Neuronal stem cell (in vitro differentiated cells): ENCODE results near the gene ANKH.
A peak's percentile ranks its signal among the peaks of the same experiment; 100 is the strongest.

Experiments used
- DNase-seq: peaks from one replicate; pipeline ENCODE4 v3.0.0-alpha.2; 2013; ENCODE audit warnings: low spot score
- H2AFZ ChIP-seq: one replicate; pipeline ENCODE4 v1.6.1; 2013; ENCODE audit warnings: mild to moderate bottlenecking, low read length, inconsistent platforms
- H2AK5ac ChIP-seq: 2 replicates; pipeline ENCODE4 v1.6.1; 2013; ENCODE audit warnings: low read depth, mild to moderate bottlenecking, inconsistent platforms, low read length, moderate library complexity, mixed read lengths
- H2BK120ac ChIP-seq: 2 replicates; pipeline ENCODE4 v1.6.1; 2013; ENCODE audit warnings: low read depth, mild to moderate bottlenecking, inconsistent platforms, low read length, moderate library complexity, mixed read lengths
- H2BK12ac ChIP-seq: one replicate; pipeline ENCODE4 v1.6.1; 2013; ENCODE audit warnings: low read length, inconsistent platforms
- H2BK15ac ChIP-seq: 2 replicates; pipeline ENCODE4 v1.6.1; 2013; ENCODE audit warnings: mild to moderate bottlenecking, low read length, inconsistent platforms, mixed read lengths
- H2BK5ac ChIP-seq: one replicate; pipeline ENCODE4 v1.6.1; 2013; ENCODE audit warnings: inconsistent platforms, mild to moderate bottlenecking, low read length, moderate library complexity
- H3K14ac ChIP-seq: one replicate; pipeline ENCODE4 v1.6.1; 2013; ENCODE audit warnings: low read length, inconsistent platforms
- H3K18ac ChIP-seq: 2 replicates; pipeline ENCODE4 v1.6.1; 2013; ENCODE audit warnings: low read length, inconsistent platforms
- H3K23ac ChIP-seq: 2 replicates; pipeline ENCODE4 v1.6.1; 2013; ENCODE audit warnings: low read depth, mild to moderate bottlenecking, mixed read lengths, low read length, inconsistent platforms; ENCODE audit not compliant: poor library complexity
- H3K27ac ChIP-seq: replicated peaks from 3 replicates; pipeline ENCODE4 v1.5.1; 2013; ENCODE audit warnings: low read length, inconsistent platforms
- H3K27me3 ChIP-seq, 3 experiments: 2 replicates each; pipeline ENCODE4 v1.6.1; 2013; ENCODE audit warnings: low read length in 3 of 3, mild to moderate bottlenecking in 2 of 3, inconsistent platforms in 1 of 3, low read depth in 1 of 3, mixed read lengths in 1 of 3, moderate library complexity in 1 of 3; ENCODE audit not compliant: control insufficient read depth in 3 of 3, insufficient read depth in 3 of 3
- H3K36me3 ChIP-seq, 2 donors: replicated peaks in 1 of 2; 2 replicates each; pipeline ENCODE4 v1.6.1; 2013; ENCODE audit warnings: low read length in 2 of 2; ENCODE audit not compliant: control insufficient read depth in 2 of 2, insufficient read depth in 2 of 2
- H3K4ac ChIP-seq: 2 replicates; pipeline ENCODE4 v1.6.1; 2013; ENCODE audit warnings: inconsistent platforms, mild to moderate bottlenecking, low read length, moderate library complexity
- H3K4me1 ChIP-seq, 2 donors: 1 replicate in 1 of 2; 2 replicates in 1 of 2; pipeline ENCODE4 v1.6.1; 2013; ENCODE audit warnings: low read length in 2 of 2, low read depth in 1 of 2; ENCODE audit not compliant: control insufficient read depth in 2 of 2, insufficient read depth in 1 of 2
- H3K4me2 ChIP-seq: one replicate; pipeline ENCODE4 v1.6.1; 2013; ENCODE audit warnings: mild to moderate bottlenecking, low read length, inconsistent platforms; ENCODE audit not compliant: insufficient read depth, poor library complexity, severe bottlenecking
- H3K4me3 ChIP-seq, 2 donors: 2 replicates each; pipeline ENCODE4 v1.5.1; 2013; ENCODE audit warnings: low read length in 2 of 2, mild to moderate bottlenecking in 2 of 2, inconsistent platforms in 1 of 2, moderate library complexity in 1 of 2
- H3K79me1 ChIP-seq: one replicate; pipeline ENCODE4 v1.6.1; 2013; ENCODE audit warnings: low read depth, mild to moderate bottlenecking, inconsistent platforms, low read length, moderate library complexity
- H3K9ac ChIP-seq: one replicate; pipeline ENCODE4 v1.6.1; 2013; ENCODE audit warnings: mild to moderate bottlenecking, low read depth, low read length, inconsistent platforms; ENCODE audit not compliant: poor library complexity
- H3K9me3 ChIP-seq, 2 donors: replicated peaks in 1 of 2; 2 replicates each; pipeline versions ENCODE3 to v1.6.1; 2013; ENCODE audit warnings: low read length in 2 of 2, mild to moderate bottlenecking in 2 of 2, inconsistent platforms in 1 of 2, low read depth in 1 of 2, mixed read lengths in 1 of 2, moderate library complexity in 1 of 2; ENCODE audit not compliant: control insufficient read depth in 2 of 2, insufficient read depth in 1 of 2
- H4K8ac ChIP-seq: one replicate; pipeline ENCODE4 v1.6.1; 2013; ENCODE audit warnings: low read depth, mild to moderate bottlenecking, inconsistent platforms, low read length, moderate library complexity
- H4K91ac ChIP-seq: one replicate; pipeline ENCODE4 v1.6.1; 2013; ENCODE audit warnings: low read length, low read depth, mild to moderate bottlenecking, inconsistent platforms; ENCODE audit not compliant: poor library complexity
- WGBS, 2 donors: extraction: QIAGEN DNeasy Blood & Tissue Kit; methylation state at CpG; one replicate each; pipeline ENCODE4 v1.1.7; 2013; ENCODE audit warnings: missing lambda C conversion rate in 2 of 2, mixed read lengths in 1 of 2; ENCODE audit not compliant: insufficient read length in 2 of 2, insufficient replicate concordance in 1 of 2; ENCODE audit errors: extremely low coverage in 2 of 2; 5-methylcytosine and 5-hydroxymethylcytosine counted together

The ANKH gene

DNA sequence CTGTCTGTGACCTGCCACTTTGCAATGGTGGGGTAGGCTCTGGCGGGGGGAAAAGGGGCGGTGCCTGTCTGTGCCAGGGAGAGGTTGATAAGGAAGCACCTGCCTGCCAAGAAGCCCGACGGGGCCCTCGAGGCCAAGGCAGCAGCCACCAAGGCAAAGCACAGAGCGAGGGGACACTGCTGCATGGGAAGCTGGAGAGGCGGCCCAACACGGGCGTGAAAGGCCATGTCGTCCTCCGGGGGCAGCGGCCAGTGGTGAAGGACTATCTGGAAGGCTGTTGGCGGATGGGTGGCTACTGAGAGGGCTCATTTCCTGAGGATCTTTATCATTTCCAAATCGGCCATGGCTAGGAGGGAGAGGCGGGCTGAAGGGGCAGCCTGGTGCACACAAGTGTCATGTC, 140.7 kb downstream of the ANKH start:
- H3K4me3 ChIP-seq = peak overlapping the region in 1 of 2 donors; percentile 27
- no peak overlapping the region for H3K27ac ChIP-seq
- H3K4me2 ChIP-seq = no peak overlapping the region
- no peak overlapping the region for H3K4ac ChIP-seq
- peak overlapping the region; percentile 77 for H2BK15ac ChIP-seq
- H3K79me1 ChIP-seq = no peaks in the 10 kb centered on the region
- H2BK120ac ChIP-seq = no peak overlapping the region
- H3K14ac ChIP-seq = peak overlapping the region; percentile 58
- H3K9ac ChIP-seq = no peak overlapping the region
- no peak overlapping the region for H2BK12ac ChIP-seq
- no peaks in the 10 kb centered on the region for H3K27me3 ChIP-seq
- peak overlapping the region; percentile 44 for H2BK5ac ChIP-seq
- H3K4me1 ChIP-seq = peaks cover 18 to 23% of the 10 kb centered on the region in 2 donors
- H4K91ac ChIP-seq = no peak overlapping the region
- no peak for DNase-seq
- H3K18ac ChIP-seq = peak overlapping the region; percentile 55
- no peaks in the 10 kb centered on the region for H3K9me3 ChIP-seq
- no peaks in the 10 kb centered on the region for H3K36me3 ChIP-seq
- H2AFZ ChIP-seq = no peak overlapping the region
- no peak overlapping the region for H3K23ac ChIP-seq
- no peak overlapping the region for H4K8ac ChIP-seq
- H2AK5ac ChIP-seq = peak overlapping the region; percentile 85
- no CpG with 5 or more reads among the region's 15 CpGs for WGBS, 2 donors

DNA sequence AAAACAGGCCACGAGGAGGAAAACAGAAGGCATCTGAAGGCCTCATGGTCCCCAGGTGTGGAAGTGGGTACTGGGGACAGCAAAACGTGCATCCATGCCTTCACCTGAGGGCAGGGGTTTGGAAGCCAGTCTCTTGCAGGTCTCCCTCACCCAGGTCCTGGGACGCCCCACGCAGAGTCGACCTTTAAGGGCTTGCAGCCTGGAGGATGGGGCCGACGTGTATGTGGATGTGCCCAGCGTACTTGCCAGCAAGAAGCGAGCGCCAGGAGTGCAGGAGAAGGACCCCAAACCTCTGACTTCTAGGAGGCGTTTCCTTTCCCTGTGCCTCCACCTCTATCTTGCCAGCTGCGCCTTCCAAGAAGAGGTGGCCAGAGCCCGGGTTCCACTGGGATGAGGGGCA, 141.1 kb downstream of the ANKH start:
- Histone ChIP-seq H3K14ac (peak overlapping the region; percentile 33), H3K27ac (no peak overlapping the region), H3K4me3 (no peak overlapping the region), H4K91ac (no peak overlapping the region), H3K27me3 (no peaks in the 10 kb centered on the region), H4K8ac (no peak overlapping the region), H3K79me1 (no peaks in the 10 kb centered on the region), H2BK120ac (no peak overlapping the region), H3K23ac (no peak overlapping the region), H2AFZ (no peak overlapping the region), H3K4ac (no peak overlapping the region), H3K9me3 (no peaks in the 10 kb centered on the region), H3K36me3 (no peaks in the 10 kb centered on the region), H2BK15ac (peak overlapping the region; percentile 77), H2BK12ac (peak overlapping the region; percentile 51), H2AK5ac (peak overlapping the region; percentile 85), H2BK5ac (peak overlapping the region; percentile 44), H3K18ac (peak overlapping the region; percentile 82), H3K4me2 (no peak overlapping the region), H3K9ac (no peak overlapping the region), H3K4me1 (peaks cover 18 to 24% of the 10 kb centered on the region in 2 donors)
- WGBS, 2 donors = no CpG with 5 or more reads among the region's 13 CpGs
- no peak for DNase-seq

DNA sequence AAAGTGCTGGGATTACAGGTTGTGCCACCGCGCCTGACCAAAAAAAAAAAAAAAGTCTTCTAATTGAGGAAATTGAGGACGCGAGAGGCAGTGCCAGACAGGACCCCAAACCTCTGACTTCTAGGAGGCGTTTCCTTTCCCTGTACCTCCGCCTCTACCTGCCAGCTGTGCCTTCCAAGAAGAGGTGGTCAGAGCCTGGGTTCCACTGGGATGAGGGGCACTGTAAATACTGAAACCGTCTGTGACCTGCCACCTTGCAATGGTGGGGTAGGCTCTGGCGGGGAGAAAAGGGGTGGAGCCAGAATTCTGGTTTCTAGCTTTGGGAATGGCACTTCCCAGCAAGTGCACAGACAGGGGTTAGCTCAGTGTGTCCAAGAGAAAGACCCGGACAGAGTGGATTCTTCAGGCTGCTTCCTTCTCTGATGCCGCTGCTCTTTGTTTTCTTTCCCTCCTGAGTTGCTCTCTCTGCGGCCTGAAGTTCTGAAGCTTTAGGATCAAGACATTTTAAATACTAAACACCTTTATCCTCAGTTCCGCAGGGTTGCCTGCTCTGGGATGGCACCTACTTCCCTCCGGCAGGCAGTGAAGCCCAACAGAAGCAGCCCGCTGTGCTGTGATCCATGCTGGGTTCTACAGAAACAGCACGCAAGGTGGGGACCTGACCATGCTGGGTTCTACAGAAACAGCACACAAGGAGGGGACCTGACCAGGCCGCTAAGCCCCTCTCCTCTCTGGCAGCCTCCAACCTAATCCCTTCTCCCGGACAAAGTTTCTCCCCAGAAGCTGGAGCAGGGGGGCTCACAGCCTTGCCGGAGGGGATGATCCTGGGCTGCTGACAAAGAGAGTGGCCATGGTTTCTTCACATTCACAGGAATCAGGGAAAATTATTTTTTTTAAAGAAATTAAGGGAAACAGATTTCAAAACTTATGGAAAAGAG, 141.9 kb downstream of the ANKH start:
- no peak overlapping the region for H4K8ac ChIP-seq
- WGBS, 2 donors = no CpG with 5 or more reads among the region's 18 CpGs
- no peak overlapping the region for H3K23ac ChIP-seq
- H2BK5ac ChIP-seq = peak overlapping the region; percentile 44
- H2BK12ac ChIP-seq = peak overlapping the region; percentile 36
- H3K4me1 ChIP-seq = peaks cover 18 to 24% of the 10 kb centered on the region in 2 donors
- H3K79me1 ChIP-seq = no peaks in the 10 kb centered on the region
- H2BK120ac ChIP-seq = no peak overlapping the region
- H4K91ac ChIP-seq = peak overlapping the region; percentile 77
- H3K18ac ChIP-seq = peak overlapping the region; percentile 94
- H2BK15ac ChIP-seq = no peak overlapping the region
- peaks cover 0 to 3% of the 10 kb centered on the region in 2 donors for H3K9me3 ChIP-seq
- no peaks in the 10 kb centered on the region for H3K27me3 ChIP-seq
- no peak overlapping the region for H3K4ac ChIP-seq
- H3K9ac ChIP-seq = no peak overlapping the region
- no peaks in the 10 kb centered on the region for H3K36me3 ChIP-seq
- no peak for DNase-seq
- H3K14ac ChIP-seq = no peak overlapping the region
- peak overlapping the region; percentile 10 for H3K27ac ChIP-seq
- no peak overlapping the region for H3K4me3 ChIP-seq
- no peak overlapping the region for H3K4me2 ChIP-seq
- no peak overlapping the region for H2AFZ ChIP-seq
- no peak overlapping the region for H2AK5ac ChIP-seq

DNA sequence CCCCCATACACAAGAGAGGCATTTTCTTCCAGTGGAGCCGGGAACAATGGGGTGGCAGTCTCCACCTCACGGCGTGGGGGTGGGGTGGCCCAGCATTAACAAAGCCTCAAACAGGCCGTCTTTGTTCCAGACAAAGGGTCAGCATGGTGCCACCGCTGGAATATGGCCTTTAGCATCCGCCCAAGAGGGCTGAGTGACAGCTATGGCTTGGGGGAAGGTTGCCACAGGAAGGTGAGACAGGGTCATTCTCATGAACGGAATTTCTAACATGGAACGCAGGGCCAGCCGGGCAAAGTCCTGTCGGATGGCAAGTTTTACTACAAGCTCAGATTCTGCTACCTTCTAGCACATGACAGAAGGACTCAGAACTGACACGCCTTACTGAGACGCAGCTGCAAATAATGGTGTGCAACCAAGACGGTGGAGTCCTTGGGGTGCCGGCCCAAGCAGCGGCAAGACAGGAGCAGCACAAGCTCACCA, 143.1 kb downstream of the ANKH start:
- H3K36me3 ChIP-seq = no peaks in the 10 kb centered on the region
- peak overlapping the region; percentile 77 for H3K18ac ChIP-seq
- DNase-seq = peak; percentile 88
- peak overlapping the region; percentile 77 for H3K27ac ChIP-seq
- peak overlapping the region; percentile 89 for H2AK5ac ChIP-seq
- H2AFZ ChIP-seq = peak overlapping the region; percentile 46
- no peak overlapping the region for H4K91ac ChIP-seq
- no peak overlapping the region for H3K4ac ChIP-seq
- H2BK120ac ChIP-seq = peak overlapping the region; percentile 48
- H4K8ac ChIP-seq = no peak overlapping the region
- no CpG with 5 or more reads among the region's 15 CpGs for WGBS, 2 donors
- peak overlapping the region; percentile 35 for H3K4me2 ChIP-seq
- no peak overlapping the region for H2BK15ac ChIP-seq
- peaks cover 0 to 3% of the 10 kb centered on the region in 2 donors for H3K9me3 ChIP-seq
- H3K4me1 ChIP-seq = peaks cover 18 to 24% of the 10 kb centered on the region in 2 donors
- no peaks in the 10 kb centered on the region for H3K79me1 ChIP-seq
- H3K14ac ChIP-seq = no peak overlapping the region
- H3K27me3 ChIP-seq = no peaks in the 10 kb centered on the region
- no peak overlapping the region for H3K4me3 ChIP-seq
- no peak overlapping the region for H3K9ac ChIP-seq
- peak overlapping the region; percentile 12 for H2BK12ac ChIP-seq
- H3K23ac ChIP-seq = peak overlapping the region; percentile 29
- H2BK5ac ChIP-seq = no peak overlapping the region
